Omental fat pad (tissue), 4 donors: ENCODE results near the gene NBAS. TPM values are rescaled to one million over a fixed set of nuclear protein-coding genes. Genes with fewer than 3 reads are reported as not detected.

Source experiments
- ATAC-seq: fragments of 150-250 bp; one replicate; pipeline ENCODE4 v1.9.1; 2016; ENCODE audit warnings: mild to moderate bottlenecking, moderate library complexity; ENCODE audit not compliant: low FRiP score
- DNase-seq: peaks from one replicate; pipeline ENCODE4 v3.0.0-alpha.2; 2019; ENCODE audit warnings: low spot score
- total RNA-seq, 4 donors: library from RNA; depleted of rRNA; stranded (reverse); fragments of >200 nt; gene quantifications; one replicate each; pipeline ENCODE4 v1.1.0, GENCODE V29; 2016
- TF ChIP-seq, protein P1 (sequence below), 3 donors: fragments of 450-650 bp; IDR thresholded peaks; one replicate each; pipeline ENCODE4 v1.5.1; 2016 to 2017; ENCODE audit warnings: antibody characterized with exemption in 3 of 3, mild to moderate bottlenecking in 3 of 3, moderate library complexity in 2 of 3

The NBAS gene
- total RNA-seq, 4 donors from 2014 or later, result 29.4 to 57.7 (median 38.2) TPM

GRCh38 chr2:15243762-15244161, 317.4 kb downstream of the NBAS start:
- no peak for DNase-seq
- TF ChIP-seq, protein P1, sequence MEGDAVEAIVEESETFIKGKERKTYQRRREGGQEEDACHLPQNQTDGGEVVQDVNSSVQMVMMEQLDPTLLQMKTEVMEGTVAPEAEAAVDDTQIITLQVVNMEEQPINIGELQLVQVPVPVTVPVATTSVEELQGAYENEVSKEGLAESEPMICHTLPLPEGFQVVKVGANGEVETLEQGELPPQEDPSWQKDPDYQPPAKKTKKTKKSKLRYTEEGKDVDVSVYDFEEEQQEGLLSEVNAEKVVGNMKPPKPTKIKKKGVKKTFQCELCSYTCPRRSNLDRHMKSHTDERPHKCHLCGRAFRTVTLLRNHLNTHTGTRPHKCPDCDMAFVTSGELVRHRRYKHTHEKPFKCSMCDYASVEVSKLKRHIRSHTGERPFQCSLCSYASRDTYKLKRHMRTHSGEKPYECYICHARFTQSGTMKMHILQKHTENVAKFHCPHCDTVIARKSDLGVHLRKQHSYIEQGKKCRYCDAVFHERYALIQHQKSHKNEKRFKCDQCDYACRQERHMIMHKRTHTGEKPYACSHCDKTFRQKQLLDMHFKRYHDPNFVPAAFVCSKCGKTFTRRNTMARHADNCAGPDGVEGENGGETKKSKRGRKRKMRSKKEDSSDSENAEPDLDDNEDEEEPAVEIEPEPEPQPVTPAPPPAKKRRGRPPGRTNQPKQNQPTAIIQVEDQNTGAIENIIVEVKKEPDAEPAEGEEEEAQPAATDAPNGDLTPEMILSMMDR (IDR thresholded peaks at IDR 0.05), result no peak
- no peak for ATAC-seq

GRCh38 chr2:15242936-15243461, 318.1 kb downstream of the NBAS start:
- TF ChIP-seq, protein P1 (IDR thresholded peaks at IDR 0.05), result no peak
- no peak for DNase-seq
- no peak for ATAC-seq

- TF ChIP-seq, protein P1 (IDR thresholded peaks at IDR 0.05), result no peak
- DNase-seq (no peak), ATAC-seq (no peak)
These were observed 319.2 kb downstream of the NBAS start for GRCh38 chr2:15241929-15242328.

DNA sequence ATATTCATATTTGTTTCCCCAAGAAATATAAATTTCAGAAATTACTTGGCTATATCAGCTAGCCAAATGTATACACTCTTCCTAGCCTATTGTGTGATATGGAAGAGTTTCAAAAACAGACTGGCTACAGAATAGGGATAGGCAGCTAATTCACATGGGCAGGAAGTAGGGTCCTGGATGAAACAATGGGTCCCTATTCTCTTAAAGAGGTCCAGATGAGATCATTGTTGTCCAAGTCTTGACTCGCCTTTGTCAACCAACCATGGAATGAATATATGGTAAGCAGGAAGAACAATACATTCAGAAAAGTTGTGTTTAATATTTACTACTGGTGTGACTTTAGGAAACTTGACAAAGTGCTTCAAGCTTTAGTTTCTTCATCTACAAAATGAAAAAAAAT, 319.9 kb downstream of the NBAS start:
- ATAC-seq, result no peak
- DNase-seq, result no peak
- TF ChIP-seq, protein P1 (IDR thresholded peaks at IDR 0.05), result no peak

GRCh38 chr2:15238028-15238427, 323.1 kb downstream of the NBAS start:
- ATAC-seq, result no peak
- DNase-seq, result no peak
- TF ChIP-seq, protein P1 (IDR thresholded peaks at IDR 0.05), result no peak

- ATAC-seq, result no peak
These were observed 330.4 kb downstream of the NBAS start for GRCh38 chr2:15230599-15231192.

More at GRCh38 chr2:15230599-15231192, 330.4 kb downstream of the NBAS start:
- no peak for DNase-seq
- TF ChIP-seq, protein P1 (IDR thresholded peaks at IDR 0.05), result no peak
